GM12878 (cell line): Measurements from ENCODE around the gene EXOC4. TPM values are rescaled to one million over a fixed set of nuclear protein-coding genes. Genes with fewer than 3 reads are reported as not detected.

ENCODE experiments used
- ATAC-seq: fragments of 200-7000 bp; cut with Tn5 transposase; 3 replicates; pipeline ENCODE4 v1.9.1; 2020; ENCODE audit warnings: mild to moderate bottlenecking, moderate library complexity
- BruUV-seq: library from RNA; stranded (reverse); fragments of 400-500 nt; replicated peaks from 2 replicates; lab custom pipeline; 2021; lab: Mats Ljungman, UMichigan
- CTCF ChIA-PET: fragments of 300-600 bp; sonication (Branson Sonifier 250); formaldehyde crosslinking; extraction: SDS; loops from one replicate; lab custom pipeline; 2021; ENCODE audit warnings: inconsistent platforms; lab: Yijun Ruan, JAX
- POLR2A ChIA-PET: fragments of 350-600 bp; formaldehyde crosslinking; extraction: SDS; loops from one replicate; lab custom pipeline; 2021; ENCODE audit warnings: inconsistent platforms; lab: Charles Lee
- RAD21 ChIA-PET: fragments of 300-600 bp; sonication (Branson Sonifier 250); formaldehyde crosslinking; loops from one replicate; lab custom pipeline; 2023; ENCODE audit warnings: antibody characterized with exemption; ENCODE audit not compliant: unreplicated experiment; lab: Charles Lee
- SMC1A ChIA-PET: fragments of 300-600 bp; sonication (Branson Sonifier 250); formaldehyde crosslinking; loops from one replicate; lab custom pipeline; 2023; ENCODE audit not compliant: unreplicated experiment, uncharacterized antibody; lab: Charles Lee
- DNase-seq: peaks from one replicate; pipeline ENCODE4 v3.0.0-alpha.2; 2011; ENCODE audit warnings: low read depth, low spot score
- FAIRE-seq: peaks from 3 replicates; lab custom pipeline; 2011; peaks lifted over from hg19 to GRCh38; lab: Jason Lieb, UNC
- H2AFZ ChIP-seq: 2 replicates; pipeline ENCODE4 v1.6.0; 2011; ENCODE audit warnings: low read depth, low read length, control low read depth; ENCODE audit not compliant: control insufficient read depth
- H3K27ac ChIP-seq: 2 replicates; pipeline ENCODE4 v1.5.1; 2011; ENCODE audit warnings: control low read depth; ENCODE audit not compliant: control insufficient read depth, insufficient read depth
- H3K27me3 ChIP-seq, 2 experiments: replicated peaks in 1 of 2; 2 replicates each; pipeline versions ENCODE4 v1.6.0 to v1.6.1; 2011; ENCODE audit warnings: low read length in 1 of 2; ENCODE audit not compliant: control insufficient read depth in 2 of 2, insufficient read depth in 2 of 2
- H3K36me3 ChIP-seq, 2 experiments: 2 replicates each; pipeline ENCODE4 v1.5.1; 2011; ENCODE audit warnings: low read length in 1 of 2; ENCODE audit not compliant: control insufficient read depth in 2 of 2, insufficient read depth in 2 of 2
- H3K4me1 ChIP-seq: 2 replicates; pipeline ENCODE4 v1.6.1; 2011; ENCODE audit warnings: mild to moderate bottlenecking, low read length, moderate library complexity, mixed read lengths; ENCODE audit not compliant: control insufficient read depth, insufficient read depth
- H3K4me2 ChIP-seq: 2 replicates; pipeline ENCODE4 v1.6.0; 2011; ENCODE audit warnings: control low read depth; ENCODE audit not compliant: control insufficient read depth, insufficient read depth
- H3K4me3 ChIP-seq: fragments of 200-600 bp; sonication (generic); 2 replicates; pipeline ENCODE4 v1.5.1; 2016
- H3K79me2 ChIP-seq: 2 replicates; pipeline ENCODE4 v1.6.0; 2011; ENCODE audit warnings: low read length; ENCODE audit not compliant: control insufficient read depth, insufficient read depth
- H3K9ac ChIP-seq: 2 replicates; pipeline ENCODE4 v1.8.0; 2011; ENCODE audit warnings: low read length, control low read depth, mixed read lengths; ENCODE audit not compliant: control insufficient read depth, insufficient read depth
- H3K9me3 ChIP-seq: replicated peaks from 3 replicates; pipeline ENCODE4 v1.5.1; 2011; ENCODE audit warnings: mild to moderate bottlenecking, low read length; ENCODE audit not compliant: control insufficient read depth, insufficient read depth
- H4K20me1 ChIP-seq: 2 replicates; pipeline ENCODE4 v1.6.0; 2011; ENCODE audit not compliant: control insufficient read depth, insufficient read depth
- BRCA1 ChIP-seq: IDR thresholded peaks from 2 replicates; pipeline ENCODE4 v1.6.1; 2011; ENCODE audit warnings: low read depth, low read length, improper control_type of control experiment
- KLF5 ChIP-seq: fragments of 450-650 bp; IDR thresholded peaks from 2 replicates; pipeline ENCODE4 v1.6.1; 2014; ENCODE audit warnings: mild to moderate bottlenecking; ENCODE audit not compliant: partially characterized antibody
- SPI1 ChIP-seq: IDR thresholded peaks from 2 replicates; pipeline ENCODE4 v1.6.1; 2011; ENCODE audit warnings: low read depth, mild to moderate bottlenecking, low read length, moderate library complexity, borderline replicate concordance; ENCODE audit not compliant: insufficient read depth
- WGBS: methylation state at CpG from one replicate; pipeline ENCODE4 v1.1.6; 2016; ENCODE audit warnings: low lambda C conversion rate; ENCODE audit not compliant: insufficient replicate concordance, insufficient coverage; ENCODE audit errors: missing lambda C conversion rate; 5-methylcytosine and 5-hydroxymethylcytosine counted together
- in situ Hi-C: fragments of 300-500 bp; cut with MboI; formaldehyde crosslinking; loops from 9 replicates; pipeline ENCODE4 v1.14.3; 2018; ENCODE audit warnings: mixed read lengths
- intact Hi-C: fragments of 100-400 bp; cut with micrococcal nuclease; formaldehyde crosslinking; loops from one replicate; pipeline ENCODE4 v1.14.2; 2022; ENCODE audit not compliant: unreplicated experiment
- polyA plus RNA-seq, 11 experiments: library from polyadenylated mRNA; depleted of rRNA in 4 of 11; unstranded in 6 of 11; stranded (reverse) in 5 of 11; fragments of >200 nt; fragmentation: Nextera tagmentation in 4 of 11; fragmentation: Illumina TruSeq in 1 of 11; extraction: Ambion mirVana in 4 of 11; extraction: Trizol in 1 of 11; gene quantifications; 1 replicate in 1 of 11; 2 replicates in 10 of 11; pipeline versions ENCODE4 v1.2.1 to v1.2.3, GENCODE V29; 2011 to 2016; ENCODE audit warnings: inconsistent platforms in 2 of 11, missing spikeins in 2 of 11, low read depth in 1 of 11
- total RNA-seq, 4 experiments: library from RNA; depleted of rRNA in 3 of 4; stranded (reverse); fragments of >200 nt in 3 of 4; fragmentation: Illumina TruSeq in 1 of 4; extraction: Trizol in 1 of 4; gene quantifications; 2 replicates each; pipeline versions ENCODE4 v1.2.1 to v1.2.3, GENCODE V29; 2013 to 2021
- TF ChIP-seq, protein P1 (sequence below): IDR thresholded peaks from 2 replicates; pipeline ENCODE4 v1.6.1; 2012; ENCODE audit warnings: mild to moderate bottlenecking, low read depth, low read length

EXOC4 gene
- total and polyA plus RNA-seq, 10 of the 15 experiments (the other 5 are each of a cell fraction or from before 2014, with no cell fraction given) = 13.2 to 44.5 (median 29.6) TPM

DNA sequence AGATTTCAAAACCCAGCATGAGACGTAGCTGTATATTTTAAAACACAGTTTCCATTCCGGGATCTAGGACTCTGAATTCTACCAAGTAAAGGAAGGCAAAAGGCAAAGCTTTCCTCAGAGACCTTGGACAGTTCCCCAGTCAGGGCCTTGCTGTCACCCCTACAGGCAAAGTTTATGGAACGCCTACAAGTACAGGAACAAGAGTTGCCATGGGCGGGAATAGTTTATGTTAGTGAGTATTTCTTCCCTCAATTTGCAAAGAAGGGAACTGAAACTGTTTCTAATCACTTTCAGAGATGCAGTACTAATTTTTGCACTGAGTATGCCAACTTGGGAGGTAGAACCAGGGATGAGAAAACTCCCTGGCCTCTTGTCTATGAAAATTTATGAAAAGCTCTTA, 806.1 kb downstream of the EXOC4 start:
- no peaks in the 10 kb centered on the region for H3K79me2 ChIP-seq
- H3K4me3 ChIP-seq = no peak overlapping the region
- H3K4me2 ChIP-seq = no peak overlapping the region
- H3K9me3 ChIP-seq = no peaks in the 10 kb centered on the region
- TF ChIP-seq SPI1 (peak; percentile 69), BRCA1 (no peak), KLF5 (no peak)
- TF ChIP-seq, protein P1, sequence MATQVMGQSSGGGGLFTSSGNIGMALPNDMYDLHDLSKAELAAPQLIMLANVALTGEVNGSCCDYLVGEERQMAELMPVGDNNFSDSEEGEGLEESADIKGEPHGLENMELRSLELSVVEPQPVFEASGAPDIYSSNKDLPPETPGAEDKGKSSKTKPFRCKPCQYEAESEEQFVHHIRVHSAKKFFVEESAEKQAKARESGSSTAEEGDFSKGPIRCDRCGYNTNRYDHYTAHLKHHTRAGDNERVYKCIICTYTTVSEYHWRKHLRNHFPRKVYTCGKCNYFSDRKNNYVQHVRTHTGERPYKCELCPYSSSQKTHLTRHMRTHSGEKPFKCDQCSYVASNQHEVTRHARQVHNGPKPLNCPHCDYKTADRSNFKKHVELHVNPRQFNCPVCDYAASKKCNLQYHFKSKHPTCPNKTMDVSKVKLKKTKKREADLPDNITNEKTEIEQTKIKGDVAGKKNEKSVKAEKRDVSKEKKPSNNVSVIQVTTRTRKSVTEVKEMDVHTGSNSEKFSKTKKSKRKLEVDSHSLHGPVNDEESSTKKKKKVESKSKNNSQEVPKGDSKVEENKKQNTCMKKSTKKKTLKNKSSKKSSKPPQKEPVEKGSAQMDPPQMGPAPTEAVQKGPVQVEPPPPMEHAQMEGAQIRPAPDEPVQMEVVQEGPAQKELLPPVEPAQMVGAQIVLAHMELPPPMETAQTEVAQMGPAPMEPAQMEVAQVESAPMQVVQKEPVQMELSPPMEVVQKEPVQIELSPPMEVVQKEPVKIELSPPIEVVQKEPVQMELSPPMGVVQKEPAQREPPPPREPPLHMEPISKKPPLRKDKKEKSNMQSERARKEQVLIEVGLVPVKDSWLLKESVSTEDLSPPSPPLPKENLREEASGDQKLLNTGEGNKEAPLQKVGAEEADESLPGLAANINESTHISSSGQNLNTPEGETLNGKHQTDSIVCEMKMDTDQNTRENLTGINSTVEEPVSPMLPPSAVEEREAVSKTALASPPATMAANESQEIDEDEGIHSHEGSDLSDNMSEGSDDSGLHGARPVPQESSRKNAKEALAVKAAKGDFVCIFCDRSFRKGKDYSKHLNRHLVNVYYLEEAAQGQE = peak; percentile 79
- H3K4me1 ChIP-seq = no peaks in the 10 kb centered on the region
- no peak overlapping the region for H3K9ac ChIP-seq
- CTCF ChIA-PET = interaction anchor here (1.0 kb wide), 1 partner anchor 46 kb away, joined by 4 read pairs; no protein-coding TSS in a partner anchor
- ATAC-seq = no peak
- no peak overlapping the region for H3K27ac ChIP-seq
- BruUV-seq = no TSS peak
- in situ Hi-C loops (no loop called here), intact Hi-C loops (no loop called here)
- H2AFZ ChIP-seq = no peak overlapping the region
- WGBS = 55% methylated on average over 4 of the region's 4 CpGs
- RAD21 ChIA-PET = no interaction called here
- FAIRE-seq = no peak
- POLR2A ChIA-PET = no interaction called here
- SMC1A ChIA-PET = interaction anchor here (1.3 kb wide), 1 partner anchor 35 kb away, joined by 3 read pairs; no protein-coding TSS in a partner anchor
- H4K20me1 ChIP-seq = no peaks in the 10 kb centered on the region
- no peak for DNase-seq
- no peaks in the 10 kb centered on the region for H3K27me3 ChIP-seq
- no peaks in the 10 kb centered on the region for H3K36me3 ChIP-seq
